NCI-H2081 treated with DMSO at 0.1 percent for 48 hours (cell line): Measurements from ENCODE around the gene CADM2.
"Not testable (repeated sequence)": the region's sequence is repeated elsewhere in the genome, so short reads cannot be mapped to it uniquely, and the experiment has no call there.

ENCODE experiments used
- DNase-seq: peaks from one replicate; lab custom pipeline; 2025; lab: John Stamatoyannopoulos, UW

Gene CADM2

DNA sequence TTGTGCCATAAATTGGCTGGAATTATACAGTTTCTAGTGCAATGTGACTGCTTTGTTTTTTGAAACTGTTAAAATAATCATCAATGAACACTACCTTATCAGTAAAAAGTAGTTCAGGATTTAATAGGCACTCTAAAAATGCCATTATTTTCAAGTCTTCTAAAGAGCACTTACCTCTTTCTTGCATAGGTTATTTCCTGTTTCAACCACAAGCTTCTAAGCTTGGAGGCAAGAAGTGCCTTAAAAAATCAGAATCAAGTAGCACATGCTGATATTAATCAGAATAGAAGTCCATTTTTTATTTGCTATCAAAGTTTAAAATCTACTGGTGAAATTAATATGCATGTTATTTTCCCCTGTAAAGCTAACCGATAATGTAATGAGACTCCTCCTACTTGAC is 991.6 kb downstream of the CADM2 start:
- DNase-seq = no peak

DNA sequence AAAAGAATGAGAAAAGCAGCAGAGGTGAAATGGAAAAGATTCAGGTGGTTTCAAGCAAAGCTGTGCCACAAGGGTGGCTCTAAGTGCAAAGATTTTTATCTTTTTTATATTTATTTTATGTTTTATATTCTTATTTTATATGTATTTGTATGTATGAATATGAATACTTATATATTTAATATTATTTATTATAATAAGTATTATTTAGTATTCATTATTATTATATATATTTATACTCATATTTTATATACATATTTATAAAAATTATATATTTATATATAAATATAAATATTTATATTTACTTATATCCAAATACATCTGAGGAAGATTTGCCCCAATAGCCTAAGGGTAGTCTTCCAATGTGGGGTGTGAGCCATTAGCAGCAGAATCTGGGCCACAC is 1002.0 kb downstream of the CADM2 start:
- no peak for DNase-seq

DNA sequence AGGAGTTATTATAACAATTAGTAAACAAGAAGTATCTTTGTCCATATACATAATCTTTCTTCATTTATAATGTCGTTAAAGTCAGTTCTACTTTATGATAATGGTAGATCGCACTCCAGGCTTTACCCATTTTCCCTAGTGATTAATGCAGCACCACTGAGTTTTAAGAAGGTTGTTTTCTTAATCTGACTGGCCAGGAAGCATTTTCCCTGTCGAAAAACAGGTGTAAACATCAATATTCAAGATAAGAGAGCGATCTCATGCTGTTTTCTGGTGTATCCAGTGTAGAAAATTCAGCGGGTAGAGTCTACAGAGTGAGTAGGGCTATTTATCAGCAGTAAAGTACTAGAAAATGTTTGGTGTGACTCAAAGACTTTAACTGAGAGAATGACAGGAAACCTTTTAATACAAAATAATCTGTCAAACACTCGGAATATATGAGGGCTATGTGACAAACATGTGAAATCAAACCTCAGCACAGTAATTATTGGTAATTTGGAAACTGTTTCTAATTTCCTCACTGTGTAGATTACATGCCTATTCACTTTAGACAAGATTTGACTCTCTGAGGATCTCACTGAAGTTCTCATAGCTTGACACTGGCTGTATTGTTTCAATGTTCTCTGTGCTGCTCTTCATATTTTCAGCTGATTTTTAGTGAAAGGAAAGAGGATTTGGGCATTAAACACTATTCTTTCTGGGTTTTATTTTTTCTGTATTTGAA is 1019.0 kb downstream of the CADM2 start:
- no peak for DNase-seq

DNA sequence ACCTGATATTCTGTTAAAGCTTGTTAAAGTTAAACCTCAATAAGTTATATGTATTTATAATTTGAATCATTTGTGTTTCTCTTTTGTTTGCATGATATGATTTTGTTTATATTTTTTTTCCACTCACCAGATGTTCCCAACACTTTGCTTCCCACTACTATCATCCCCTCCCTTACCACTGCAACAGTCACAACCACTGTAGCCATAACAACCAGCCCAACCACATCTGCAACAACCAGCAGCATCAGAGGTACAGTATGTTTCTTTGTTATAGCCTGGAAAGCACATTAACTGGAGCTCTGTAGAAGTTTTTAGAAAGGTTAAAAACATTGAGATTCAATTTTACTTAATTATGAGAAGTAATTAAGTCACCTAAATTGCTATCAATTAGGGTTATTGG is 1020.2 kb downstream of the CADM2 start:
- DNase-seq = no peak

DNA sequence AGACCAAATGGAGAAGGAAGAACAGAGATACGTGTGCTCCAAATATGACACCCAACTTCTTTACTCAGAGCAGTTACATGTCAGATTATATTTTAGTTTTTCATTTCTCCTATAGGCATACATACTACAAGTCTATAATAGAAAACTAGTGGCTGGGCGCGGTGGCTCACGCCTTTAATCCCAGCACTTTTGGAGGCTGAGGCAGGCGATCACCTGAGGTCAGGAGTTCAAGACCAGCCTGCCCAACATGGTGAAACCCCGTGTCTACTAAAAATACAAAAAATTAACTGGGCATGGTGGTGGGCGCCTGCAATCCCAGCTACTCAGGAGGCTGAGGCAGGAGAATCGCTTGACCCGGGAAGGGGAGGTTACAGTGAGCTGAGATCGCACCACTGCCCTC is 1030.8 kb downstream of the CADM2 start:
- DNase-seq = not testable (repeated sequence)

DNA sequence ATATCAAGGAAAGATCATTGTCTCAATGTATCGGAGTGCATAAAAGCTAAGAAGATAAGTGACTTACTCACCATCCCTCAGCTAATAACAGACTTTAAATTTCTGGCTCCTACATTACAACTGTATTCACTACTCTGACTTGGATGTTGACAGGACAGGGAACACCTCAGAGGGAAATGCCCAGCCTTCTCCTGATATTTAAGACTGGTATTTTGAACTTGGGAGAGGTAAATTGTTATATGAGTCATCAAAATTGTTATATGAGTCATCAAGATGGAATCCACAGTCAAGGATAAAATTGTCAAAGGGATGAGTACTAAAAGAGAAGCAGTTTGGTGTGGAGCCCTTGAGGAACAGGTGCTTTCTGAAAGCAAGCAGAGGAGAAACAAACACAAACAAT is 1070.8 kb downstream of the CADM2 start:
- DNase-seq = no peak

DNA sequence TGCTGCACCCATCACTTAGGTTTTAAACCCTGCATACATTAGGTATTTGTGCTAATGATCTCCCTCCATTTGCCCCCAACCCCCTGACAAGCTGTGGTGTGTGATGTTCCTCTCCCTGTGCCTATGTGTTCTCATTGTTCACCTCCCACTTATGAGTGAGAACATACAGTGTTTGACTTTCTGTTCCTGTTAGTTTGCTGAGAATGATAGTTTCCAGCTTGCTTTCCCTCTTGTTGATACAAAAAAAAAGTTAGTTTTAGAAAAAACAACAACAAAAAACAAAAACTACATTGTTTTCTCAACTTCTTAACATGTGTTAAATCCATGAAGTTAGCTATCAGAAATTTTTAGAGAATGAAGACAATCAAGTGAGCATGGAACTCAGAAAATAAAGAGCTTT is 1079.1 kb downstream of the CADM2 start:
- DNase-seq = no peak

DNA sequence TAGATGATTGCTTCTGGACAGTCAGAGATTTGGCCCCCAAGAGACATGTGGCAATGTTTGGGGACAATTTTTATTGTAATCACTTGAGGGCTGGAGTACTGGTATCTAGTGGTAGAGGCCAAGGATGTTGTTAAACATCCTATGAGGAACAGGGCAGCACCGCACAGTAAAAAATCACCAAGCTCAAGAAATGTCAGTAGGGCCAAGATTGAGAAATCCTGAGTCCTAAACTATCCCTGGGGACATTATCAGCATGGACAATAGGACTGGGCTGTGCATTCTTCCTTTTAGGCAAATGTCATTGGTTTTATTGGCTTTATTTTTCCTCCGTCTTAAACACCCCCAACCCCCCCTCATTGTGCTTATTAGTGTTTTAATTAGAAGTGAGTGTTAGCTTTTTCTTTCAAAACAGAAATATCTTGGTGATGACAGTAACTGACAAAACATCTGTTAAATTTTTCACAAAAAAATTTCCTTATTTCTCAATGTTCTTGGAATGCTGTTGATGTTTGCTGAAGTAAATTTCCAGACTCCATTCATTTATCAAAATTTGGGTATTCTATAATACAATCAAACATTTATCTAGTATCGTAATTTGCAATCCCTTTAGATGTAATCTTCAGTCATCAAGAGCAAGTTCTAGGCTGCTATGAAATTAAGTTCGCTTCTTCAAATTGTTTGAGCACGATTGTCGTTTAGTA is 1087.8 kb downstream of the CADM2 start:
- DNase-seq = no peak

DNA sequence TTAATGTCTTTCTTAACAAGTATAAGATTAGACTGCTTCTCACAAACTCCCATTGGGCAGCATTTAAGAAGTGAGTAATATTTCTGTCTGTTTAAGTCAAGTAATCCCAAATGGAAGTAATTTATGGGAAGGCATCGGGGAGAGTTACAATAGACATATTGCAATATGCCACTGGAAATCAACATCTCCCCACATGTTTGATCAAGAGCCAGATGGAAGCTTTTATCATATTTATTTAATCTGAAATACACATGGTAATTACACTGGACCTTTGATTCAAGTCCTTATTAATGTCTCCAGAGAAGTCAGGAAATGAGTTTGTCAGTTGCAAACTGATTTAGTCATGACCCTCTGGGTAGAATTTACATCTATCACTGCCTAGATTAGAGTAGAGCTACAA is 1088.4 kb downstream of the CADM2 start:
- no peak for DNase-seq

DNA sequence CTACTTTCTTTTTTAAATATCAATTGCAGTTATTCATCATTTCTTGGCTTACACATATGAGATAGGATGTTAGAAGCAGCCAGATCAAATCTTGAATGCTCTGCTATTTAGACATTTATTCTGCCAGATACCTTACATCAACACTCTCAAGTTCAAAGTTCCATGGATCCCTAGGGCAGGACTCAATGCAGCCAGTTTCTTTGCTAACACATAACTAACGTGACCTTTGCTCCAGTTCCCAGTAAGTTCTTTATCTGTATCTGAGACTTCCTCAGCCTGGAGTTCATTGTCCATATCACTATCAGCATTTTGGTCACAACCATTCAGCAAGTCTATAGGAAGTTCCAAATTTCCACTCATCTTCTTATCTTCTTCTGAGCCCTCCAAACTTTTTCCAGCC is 1092.3 kb downstream of the CADM2 start:
- DNase-seq = no peak

DNA sequence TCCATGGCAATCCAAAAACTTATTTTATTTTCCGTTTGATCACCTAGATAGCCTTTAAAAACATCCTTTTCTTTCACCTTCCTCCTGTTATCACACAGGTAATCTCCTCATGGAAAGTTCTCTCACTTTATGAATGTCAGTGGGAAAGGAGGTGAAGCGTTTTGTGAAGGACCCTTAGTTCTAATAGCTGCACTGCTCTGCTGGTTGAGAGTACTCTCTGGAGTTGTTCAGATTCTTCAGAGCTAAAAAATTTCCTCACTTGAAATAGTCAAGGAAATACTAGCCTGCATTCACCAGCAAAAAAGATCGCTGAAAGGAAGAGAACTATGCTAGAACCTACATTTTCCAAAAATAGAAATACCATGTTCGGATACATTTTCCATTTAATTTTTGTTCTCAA is 1097.2 kb downstream of the CADM2 start:
- no peak for DNase-seq

DNA sequence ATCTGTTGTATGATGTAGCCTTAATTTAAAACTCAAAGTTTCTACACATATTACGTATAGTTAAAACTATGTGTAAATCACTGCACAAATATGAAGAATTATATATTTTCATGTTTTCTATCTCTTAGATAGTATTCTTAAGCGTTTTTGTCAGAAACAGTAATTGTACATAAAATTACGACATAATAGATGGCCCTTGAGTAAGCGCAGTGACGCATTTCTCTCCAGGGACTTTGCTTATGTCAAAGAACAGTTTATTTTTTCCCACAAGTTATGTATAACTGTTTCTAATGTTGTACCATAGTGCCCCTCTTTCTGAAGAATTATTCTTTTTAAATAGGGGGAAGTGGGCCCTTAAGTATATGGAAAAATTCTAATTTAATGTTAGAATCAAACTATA is 1098.2 kb downstream of the CADM2 start:
- no peak for DNase-seq

DNA sequence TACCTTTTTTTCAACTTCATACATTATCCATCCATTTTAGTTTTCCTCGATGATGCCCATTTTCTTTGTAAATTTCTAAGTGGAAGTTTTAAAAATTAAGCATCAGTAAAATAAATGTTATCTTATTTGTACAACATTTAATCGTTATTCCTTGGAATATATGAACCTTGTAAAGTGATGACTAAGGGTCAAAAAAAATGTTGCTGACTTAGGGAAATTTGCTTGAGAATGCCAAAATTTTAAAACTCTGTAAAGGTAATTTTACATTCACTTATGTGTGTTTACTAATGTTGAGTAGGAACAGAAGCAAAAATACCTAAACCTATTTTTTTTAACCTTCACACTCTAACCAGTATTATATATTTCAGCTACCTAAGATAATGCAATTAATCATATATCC is 1115.0 kb downstream of the CADM2 start:
- no peak for DNase-seq

DNA sequence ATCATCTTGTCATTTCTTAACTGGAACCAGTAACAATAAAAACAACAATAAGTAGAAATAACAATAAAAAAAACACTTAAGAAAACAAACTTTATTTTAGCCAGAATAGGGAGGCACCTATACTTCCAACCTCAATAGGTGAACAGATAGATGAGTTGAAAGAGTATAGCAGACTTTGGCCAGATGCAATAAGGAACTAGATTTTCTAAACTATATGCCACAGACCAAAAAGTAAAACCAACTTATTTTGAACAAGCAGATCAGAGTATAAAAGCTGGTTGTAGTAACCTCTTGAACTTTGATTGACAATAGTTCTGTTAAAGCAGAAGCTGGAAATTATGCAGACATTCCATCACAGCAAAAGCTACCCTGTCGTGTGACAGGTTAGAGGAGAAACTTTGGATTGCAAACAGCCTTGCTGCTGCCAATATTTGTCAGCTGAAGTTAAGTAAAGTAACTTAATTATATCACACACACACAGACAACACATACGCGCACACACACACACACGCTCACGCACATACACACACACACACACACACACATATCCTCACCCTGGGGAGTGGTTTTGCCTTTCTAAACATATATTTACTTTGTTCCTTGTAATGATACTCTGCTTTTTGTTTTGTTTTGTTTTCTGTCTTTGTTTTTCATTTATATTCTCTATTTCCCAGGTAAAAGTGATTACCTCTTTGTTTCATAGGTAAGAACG is 1128.5 kb downstream of the CADM2 start:
- no peak for DNase-seq

DNA sequence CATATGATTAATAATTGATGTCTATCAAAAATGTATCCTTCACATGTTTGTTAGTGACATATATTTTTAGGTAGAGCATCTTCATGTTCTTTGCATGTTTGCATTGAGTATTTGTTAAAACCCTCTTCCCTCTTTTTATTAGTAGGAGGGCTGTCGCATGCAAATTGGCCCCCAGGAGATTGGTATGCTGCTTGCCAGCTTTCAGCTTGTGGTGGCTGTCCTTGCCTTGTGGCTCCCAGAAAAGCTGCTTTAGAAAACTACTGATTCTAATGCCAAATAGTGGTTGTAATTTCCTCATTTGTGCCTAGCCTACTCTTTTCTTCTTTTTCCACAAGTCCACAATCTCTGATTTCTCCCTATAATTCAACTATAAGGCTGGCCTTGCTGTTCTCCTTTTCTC is 1145.4 kb downstream of the CADM2 start:
- DNase-seq = no peak

DNA sequence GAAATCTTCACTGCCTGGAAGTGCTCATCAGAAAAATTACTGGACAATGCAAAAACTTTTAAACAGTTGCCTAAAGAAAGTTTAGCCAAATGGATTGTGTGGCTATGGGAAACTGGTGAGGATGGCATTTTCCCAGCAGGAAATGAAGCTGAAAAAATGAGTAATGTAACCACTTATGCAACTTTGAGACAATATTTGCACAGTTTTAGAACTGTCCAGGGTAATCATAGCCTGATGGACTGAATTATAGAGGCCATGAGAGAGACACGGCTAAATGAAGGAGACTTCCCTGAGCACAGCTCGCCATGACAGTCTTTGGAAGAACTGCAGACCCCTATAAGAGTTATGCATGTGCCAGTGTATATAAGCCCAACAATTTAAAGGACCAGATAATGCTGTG is 1150.6 kb downstream of the CADM2 start:
- DNase-seq = no peak
